Glutamatergic neuron (in vitro differentiated cells): ENCODE measurements around the gene LAMB1. TPM values are rescaled to one million over a fixed set of nuclear protein-coding genes. Genes with fewer than 3 reads are reported as not detected.

Experiments
- DNase-seq: peaks from one replicate; pipeline ENCODE4 v3.0.0; 2022
- H3K27ac Mint-ChIP-seq: one replicate; pipeline ENCODE4 v1.8.0; 2020; ENCODE audit warnings: mild to moderate bottlenecking, mixed read lengths, inconsistent platforms; ENCODE audit not compliant: unreplicated experiment
- H3K27me3 Mint-ChIP-seq: one replicate; pipeline ENCODE4 v1.8.0; 2020; ENCODE audit warnings: mild to moderate bottlenecking, moderate library complexity, mixed read lengths, inconsistent platforms; ENCODE audit not compliant: unreplicated experiment
- H3K36me3 Mint-ChIP-seq: one replicate; pipeline ENCODE4 v1.8.0; 2020; ENCODE audit warnings: mild to moderate bottlenecking, mixed read lengths, inconsistent platforms; ENCODE audit not compliant: unreplicated experiment
- H3K4me1 Mint-ChIP-seq: one replicate; pipeline ENCODE4 v1.8.0; 2020; ENCODE audit warnings: mild to moderate bottlenecking, low read depth, mixed read lengths, inconsistent platforms; ENCODE audit not compliant: unreplicated experiment
- H3K4me3 Mint-ChIP-seq: one replicate; pipeline ENCODE4 v1.8.0; 2020; ENCODE audit warnings: mild to moderate bottlenecking, mixed read lengths, inconsistent platforms; ENCODE audit not compliant: unreplicated experiment
- H3K9me3 Mint-ChIP-seq: one replicate; pipeline ENCODE4 v1.8.0; 2020; ENCODE audit warnings: mild to moderate bottlenecking, moderate library complexity, mixed read lengths, inconsistent platforms; ENCODE audit not compliant: unreplicated experiment
- total RNA-seq: library from RNA; stranded (reverse); fragmentation: NEBNext Ultra II Directional; extraction: Animal tissue kit (Norgen Biotek cat#: 25700); gene quantifications from one replicate; pipeline ENCODE4 v1.2.1, GENCODE V29; 2021; ENCODE audit not compliant: unreplicated experiment
- TF ChIP-seq, protein P1 (sequence below): fragments of 200-600 bp; sonication (generic); IDR thresholded peaks from one replicate; pipeline ENCODE4 v1.5.0; 2021; ENCODE audit not compliant: partially characterized antibody, unreplicated experiment

The LAMB1 gene
- total RNA-seq, 1 donor from 2014 or later: 326 TPM

DNA sequence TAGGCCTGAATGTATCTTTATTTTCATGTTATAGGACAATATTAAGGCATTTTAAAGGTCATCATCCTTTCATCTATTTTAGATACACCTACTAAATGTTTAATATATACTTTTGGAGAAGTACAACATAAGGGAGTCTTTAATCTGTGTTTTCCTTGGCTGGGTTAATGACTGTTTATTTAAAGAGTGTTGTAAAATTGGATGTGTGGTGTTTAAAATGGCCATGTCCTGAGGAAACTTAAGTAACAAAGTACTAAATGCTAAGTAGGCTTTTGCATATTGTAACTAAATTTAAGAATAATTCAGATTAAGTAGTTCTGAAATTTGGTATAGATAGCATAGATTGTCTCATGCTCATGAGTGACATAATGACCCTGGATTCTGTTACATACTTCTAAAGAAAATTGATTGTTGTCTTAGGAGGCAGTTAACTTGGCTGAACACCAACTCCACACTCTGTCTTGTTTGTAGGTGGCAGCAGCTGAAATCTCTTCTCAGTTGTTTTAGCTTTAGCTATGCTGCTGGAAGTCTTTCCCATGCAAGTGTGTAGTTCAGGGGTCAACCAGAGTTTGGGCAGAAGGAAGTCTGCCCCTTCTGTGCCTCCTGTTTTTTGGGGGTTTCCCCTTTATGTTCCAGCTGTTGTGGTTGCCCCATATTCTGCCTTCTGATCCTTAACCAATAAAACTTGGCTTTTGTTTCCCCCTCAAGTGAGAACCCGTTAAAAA lies 82.8 kb downstream of the LAMB1 start:
- H3K36me3 Mint-ChIP-seq: no peaks in the 10 kb centered on the region
- H3K4me3 Mint-ChIP-seq: no peak overlapping the region
- peaks cover 3% of the 10 kb centered on the region for H3K9me3 Mint-ChIP-seq
- H3K4me1 Mint-ChIP-seq: peaks cover 7% of the 10 kb centered on the region
- DNase-seq: no peak
- H3K27me3 Mint-ChIP-seq: peaks cover 2% of the 10 kb centered on the region
- TF ChIP-seq, protein P1, sequence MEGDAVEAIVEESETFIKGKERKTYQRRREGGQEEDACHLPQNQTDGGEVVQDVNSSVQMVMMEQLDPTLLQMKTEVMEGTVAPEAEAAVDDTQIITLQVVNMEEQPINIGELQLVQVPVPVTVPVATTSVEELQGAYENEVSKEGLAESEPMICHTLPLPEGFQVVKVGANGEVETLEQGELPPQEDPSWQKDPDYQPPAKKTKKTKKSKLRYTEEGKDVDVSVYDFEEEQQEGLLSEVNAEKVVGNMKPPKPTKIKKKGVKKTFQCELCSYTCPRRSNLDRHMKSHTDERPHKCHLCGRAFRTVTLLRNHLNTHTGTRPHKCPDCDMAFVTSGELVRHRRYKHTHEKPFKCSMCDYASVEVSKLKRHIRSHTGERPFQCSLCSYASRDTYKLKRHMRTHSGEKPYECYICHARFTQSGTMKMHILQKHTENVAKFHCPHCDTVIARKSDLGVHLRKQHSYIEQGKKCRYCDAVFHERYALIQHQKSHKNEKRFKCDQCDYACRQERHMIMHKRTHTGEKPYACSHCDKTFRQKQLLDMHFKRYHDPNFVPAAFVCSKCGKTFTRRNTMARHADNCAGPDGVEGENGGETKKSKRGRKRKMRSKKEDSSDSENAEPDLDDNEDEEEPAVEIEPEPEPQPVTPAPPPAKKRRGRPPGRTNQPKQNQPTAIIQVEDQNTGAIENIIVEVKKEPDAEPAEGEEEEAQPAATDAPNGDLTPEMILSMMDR: no peak
- H3K27ac Mint-ChIP-seq: no peak overlapping the region

DNA sequence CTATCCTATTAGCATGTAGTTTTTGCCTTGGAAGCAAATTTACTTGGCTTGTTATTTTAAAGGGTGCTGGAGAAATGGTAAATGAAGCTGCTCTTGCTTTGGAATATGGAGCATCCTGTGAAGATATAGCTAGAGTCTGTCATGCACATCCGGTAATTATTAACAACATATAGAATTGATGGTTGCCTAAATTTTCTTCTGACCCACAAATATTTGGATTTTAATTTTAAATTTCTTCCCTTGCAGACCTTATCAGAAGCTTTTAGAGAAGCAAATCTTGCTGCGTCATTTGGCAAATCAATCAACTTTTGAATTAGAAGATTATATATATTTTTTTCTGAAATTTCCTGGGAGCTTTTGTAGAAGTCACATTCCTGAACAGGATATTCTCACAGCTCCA lies 84.0 kb downstream of the LAMB1 start:
- Mint-ChIP-seq H3K36me3 (no peaks in the 10 kb centered on the region), H3K27me3 (peaks cover 2% of the 10 kb centered on the region), H3K4me1 (peaks cover 8% of the 10 kb centered on the region), H3K27ac (no peak overlapping the region), H3K4me3 (no peak overlapping the region), H3K9me3 (peaks cover 3% of the 10 kb centered on the region)
- TF ChIP-seq, protein P1: no peak
- no peak for DNase-seq

DNA sequence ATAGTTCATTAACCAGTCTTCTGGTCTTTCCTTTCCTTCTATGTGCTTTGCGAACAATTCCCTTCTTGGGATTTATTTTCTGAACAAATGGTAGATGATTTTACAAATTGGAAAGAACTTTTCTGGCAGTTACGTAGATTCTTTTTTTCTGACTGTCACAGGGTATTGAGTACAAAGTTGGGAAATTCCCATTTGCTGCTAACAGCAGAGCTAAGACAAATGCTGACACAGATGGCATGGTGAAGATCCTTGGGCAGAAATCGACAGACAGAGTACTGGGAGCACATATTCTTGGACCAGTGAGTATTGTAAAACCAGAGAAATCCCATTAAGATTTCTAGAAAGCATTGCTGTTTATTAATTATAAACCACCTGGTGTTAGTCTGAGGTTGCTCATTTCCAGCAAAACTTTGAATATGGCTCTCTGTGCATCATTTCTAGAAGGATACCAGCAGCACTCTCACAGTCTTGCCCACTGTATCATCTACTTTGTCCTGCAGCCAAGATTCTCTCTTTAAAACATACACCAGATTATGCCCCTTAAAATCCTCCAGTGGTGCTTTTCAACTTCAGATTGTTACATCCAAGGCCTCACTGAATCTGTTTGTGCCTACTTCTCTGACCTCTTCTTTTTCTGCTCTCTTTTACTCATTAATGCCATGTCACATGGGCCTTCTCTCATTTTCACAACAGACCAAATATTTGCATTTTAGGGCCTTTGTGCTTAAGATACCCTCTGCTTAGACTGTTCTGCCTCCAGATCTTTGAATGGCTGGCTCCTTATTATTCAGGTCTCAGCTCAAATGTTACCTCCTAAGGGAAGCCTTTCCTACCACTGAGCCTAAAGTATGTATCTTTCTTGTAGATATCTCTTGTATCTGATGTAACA lies 85.0 kb downstream of the LAMB1 start:
- H3K4me1 Mint-ChIP-seq: peaks cover 14% of the 10 kb centered on the region
- peak overlapping the region; percentile 39 for H3K27ac Mint-ChIP-seq
- DNase-seq: no peak
- peaks cover 3% of the 10 kb centered on the region for H3K9me3 Mint-ChIP-seq
- peaks cover 2% of the 10 kb centered on the region for H3K27me3 Mint-ChIP-seq
- H3K36me3 Mint-ChIP-seq: no peaks in the 10 kb centered on the region
- H3K4me3 Mint-ChIP-seq: no peak overlapping the region
- TF ChIP-seq, protein P1: no peak

DNA sequence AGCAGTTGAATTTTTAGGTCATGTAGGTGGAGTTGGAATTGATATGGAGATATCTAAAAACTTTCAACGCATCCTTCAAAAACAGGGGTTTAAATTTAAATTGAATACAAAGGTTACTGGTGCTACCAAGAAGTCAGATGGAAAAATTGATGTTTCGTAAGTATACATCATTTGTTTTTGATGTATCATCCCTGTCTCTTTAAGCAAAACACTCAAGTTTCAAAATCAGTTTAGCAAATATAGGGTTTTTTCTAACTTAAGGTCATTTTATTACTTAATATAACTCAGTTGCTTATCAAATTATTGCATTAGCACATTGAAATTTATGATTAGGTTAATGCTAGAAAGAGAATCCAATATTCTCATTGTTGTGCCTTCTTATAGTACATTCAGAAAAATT lies 87.4 kb downstream of the LAMB1 start:
- no peak for DNase-seq
- Mint-ChIP-seq H3K36me3 (peaks cover 5% of the 10 kb centered on the region), H3K9me3 (no peaks in the 10 kb centered on the region), H3K4me3 (no peak overlapping the region), H3K27me3 (no peaks in the 10 kb centered on the region), H3K4me1 (peaks cover 14% of the 10 kb centered on the region), H3K27ac (no peak overlapping the region)
- TF ChIP-seq, protein P1: no peak

DNA sequence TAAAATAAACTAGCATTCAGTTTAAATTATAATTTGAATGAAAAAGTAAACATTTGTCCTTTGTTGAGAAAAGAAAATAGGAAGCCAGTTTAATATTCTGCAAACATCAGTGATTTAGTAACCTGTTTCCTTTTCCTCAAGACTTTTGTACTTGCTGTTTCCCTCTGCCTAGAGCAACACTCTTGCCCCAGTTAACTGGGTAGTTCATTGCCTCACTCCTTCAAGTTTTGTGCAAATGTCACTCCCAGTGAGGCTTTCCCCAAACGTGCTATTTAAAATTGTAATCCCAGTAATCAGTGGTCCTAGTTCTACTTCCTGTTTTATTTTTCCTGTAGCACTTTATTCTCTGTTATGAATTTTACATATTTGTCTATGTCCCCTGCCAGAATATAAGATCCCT lies 88.1 kb downstream of the LAMB1 start:
- H3K27ac Mint-ChIP-seq: peak overlapping the region; percentile 65

More for the DNA sequence above, 88.1 kb downstream of the LAMB1 start:
- TF ChIP-seq, protein P1: no peak
- DNase-seq: no peak
- Mint-ChIP-seq H3K9me3 (no peaks in the 10 kb centered on the region), H3K27me3 (no peaks in the 10 kb centered on the region), H3K36me3 (peaks cover 5% of the 10 kb centered on the region), H3K4me3 (no peak overlapping the region), H3K4me1 (peaks cover 14% of the 10 kb centered on the region)
